ENCODE results near the gene FMN1. TPM values are rescaled to one million over a fixed set of nuclear protein-coding genes. Genes with fewer than 3 reads are reported as not detected.

The FMN1 gene
- total RNA-seq, 1 experiment from 2014 or later, result 4.5 TPM

DNA sequence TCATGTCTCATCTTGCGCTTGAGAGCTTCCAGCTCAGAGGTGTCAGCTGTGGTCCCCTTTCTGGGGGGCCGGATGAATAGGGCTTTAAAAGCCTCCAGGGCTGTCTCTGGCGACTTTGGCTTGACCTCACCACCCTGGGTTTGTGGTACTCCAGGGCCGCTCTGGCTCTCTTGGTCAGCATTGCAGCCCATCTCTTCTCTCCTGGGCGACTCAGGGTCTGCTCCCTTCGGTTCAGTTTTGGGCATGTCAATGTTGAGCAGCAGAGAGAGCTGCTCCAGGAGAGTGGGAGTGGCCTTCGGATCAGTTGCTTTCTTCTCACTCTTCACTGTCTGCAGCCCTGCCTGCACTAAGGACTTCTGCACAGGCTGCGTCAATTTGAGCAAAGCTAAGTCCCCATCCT is 127.9 kb downstream of the FMN1 start (continued):
- TF ChIP-seq, protein P1, sequence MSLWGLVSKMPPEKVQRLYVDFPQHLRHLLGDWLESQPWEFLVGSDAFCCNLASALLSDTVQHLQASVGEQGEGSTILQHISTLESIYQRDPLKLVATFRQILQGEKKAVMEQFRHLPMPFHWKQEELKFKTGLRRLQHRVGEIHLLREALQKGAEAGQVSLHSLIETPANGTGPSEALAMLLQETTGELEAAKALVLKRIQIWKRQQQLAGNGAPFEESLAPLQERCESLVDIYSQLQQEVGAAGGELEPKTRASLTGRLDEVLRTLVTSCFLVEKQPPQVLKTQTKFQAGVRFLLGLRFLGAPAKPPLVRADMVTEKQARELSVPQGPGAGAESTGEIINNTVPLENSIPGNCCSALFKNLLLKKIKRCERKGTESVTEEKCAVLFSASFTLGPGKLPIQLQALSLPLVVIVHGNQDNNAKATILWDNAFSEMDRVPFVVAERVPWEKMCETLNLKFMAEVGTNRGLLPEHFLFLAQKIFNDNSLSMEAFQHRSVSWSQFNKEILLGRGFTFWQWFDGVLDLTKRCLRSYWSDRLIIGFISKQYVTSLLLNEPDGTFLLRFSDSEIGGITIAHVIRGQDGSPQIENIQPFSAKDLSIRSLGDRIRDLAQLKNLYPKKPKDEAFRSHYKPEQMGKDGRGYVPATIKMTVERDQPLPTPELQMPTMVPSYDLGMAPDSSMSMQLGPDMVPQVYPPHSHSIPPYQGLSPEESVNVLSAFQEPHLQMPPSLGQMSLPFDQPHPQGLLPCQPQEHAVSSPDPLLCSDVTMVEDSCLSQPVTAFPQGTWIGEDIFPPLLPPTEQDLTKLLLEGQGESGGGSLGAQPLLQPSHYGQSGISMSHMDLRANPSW (CRISPR knock-in tag; conservative IDR thresholded peaks at IDR 0.05; ENCODE audit: low read depth), result no peak
- no peak for TF ChIP-seq CREM (CRISPR knock-in tag; IDR thresholded peaks at IDR 0.05)
- TF ChIP-seq, protein P2, sequence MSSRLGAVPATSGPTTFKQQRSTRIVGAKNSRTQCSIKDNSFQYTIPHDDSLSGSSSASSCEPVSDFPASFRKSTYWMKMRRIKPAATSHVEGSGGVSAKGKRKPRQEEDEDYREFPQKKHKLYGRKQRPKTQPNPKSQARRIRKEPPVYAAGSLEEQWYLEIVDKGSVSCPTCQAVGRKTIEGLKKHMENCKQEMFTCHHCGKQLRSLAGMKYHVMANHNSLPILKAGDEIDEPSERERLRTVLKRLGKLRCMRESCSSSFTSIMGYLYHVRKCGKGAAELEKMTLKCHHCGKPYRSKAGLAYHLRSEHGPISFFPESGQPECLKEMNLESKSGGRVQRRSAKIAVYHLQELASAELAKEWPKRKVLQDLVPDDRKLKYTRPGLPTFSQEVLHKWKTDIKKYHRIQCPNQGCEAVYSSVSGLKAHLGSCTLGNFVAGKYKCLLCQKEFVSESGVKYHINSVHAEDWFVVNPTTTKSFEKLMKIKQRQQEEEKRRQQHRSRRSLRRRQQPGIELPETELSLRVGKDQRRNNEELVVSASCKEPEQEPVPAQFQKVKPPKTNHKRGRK (CRISPR knock-in tag; IDR thresholded peaks at IDR 0.05; ENCODE audit: borderline replicate concordance), result no peak

DNA sequence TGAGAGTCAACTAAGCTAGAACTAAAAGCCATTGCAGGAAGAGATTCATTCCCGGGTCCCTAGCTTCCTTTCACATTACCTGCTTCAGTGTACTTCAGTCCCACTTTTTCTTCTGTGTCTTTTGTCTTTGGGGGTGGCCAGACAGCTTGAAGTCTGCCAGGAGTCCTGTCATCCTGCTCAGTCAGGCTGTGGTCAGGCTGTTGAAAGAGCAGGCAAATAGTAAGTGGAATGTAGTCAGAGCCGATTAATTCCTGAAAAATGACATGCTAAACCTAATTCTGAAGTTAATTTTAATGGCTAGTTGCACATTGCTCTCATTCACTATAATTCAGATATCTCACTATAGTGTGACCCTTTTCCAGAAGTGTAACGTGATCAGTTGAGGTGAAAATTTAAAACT is 129.6 kb downstream of the FMN1 start:
- ChIA-PET CTCF (interaction anchor here (0.8 to 1.3 kb wide), 2 partner anchors 67 to 129 kb away, joined by 3 to 4 read pairs; no protein-coding TSS in a partner anchor), POLR2A (no interaction called here)
- H3K4me3 Mint-ChIP-seq, result no peak overlapping the region
- H3K36me3 Mint-ChIP-seq, result 0 out of 2 replicates have a peak, but pooled peaks cover 3% of the 10 kb centered on the region
- ATAC-seq (no peak), DNase-seq (ENCODE audit: low spot score) (no peak)
- no peak overlapping the region for H3K27ac Mint-ChIP-seq
- H3K4me1 Mint-ChIP-seq, result peaks cover 50% of the 10 kb centered on the region
- TF ChIP-seq ZNF317 (CRISPR knock-in tag; IDR thresholded peaks at IDR 0.05; ENCODE audit: borderline replicate concordance, low read depth) (no peak), NFATC4 (CRISPR knock-in tag; IDR thresholded peaks at IDR 0.05) (no peak), SOX15 (CRISPR knock-in tag; IDR thresholded peaks at IDR 0.05) (no peak)
- TF ChIP-seq, protein P3, sequence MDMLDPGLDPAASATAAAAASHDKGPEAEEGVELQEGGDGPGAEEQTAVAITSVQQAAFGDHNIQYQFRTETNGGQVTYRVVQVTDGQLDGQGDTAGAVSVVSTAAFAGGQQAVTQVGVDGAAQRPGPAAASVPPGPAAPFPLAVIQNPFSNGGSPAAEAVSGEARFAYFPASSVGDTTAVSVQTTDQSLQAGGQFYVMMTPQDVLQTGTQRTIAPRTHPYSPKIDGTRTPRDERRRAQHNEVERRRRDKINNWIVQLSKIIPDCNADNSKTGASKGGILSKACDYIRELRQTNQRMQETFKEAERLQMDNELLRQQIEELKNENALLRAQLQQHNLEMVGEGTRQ (CRISPR knock-in tag; IDR thresholded peaks at IDR 0.05), result no peak
- TF ChIP-seq, protein P4, sequence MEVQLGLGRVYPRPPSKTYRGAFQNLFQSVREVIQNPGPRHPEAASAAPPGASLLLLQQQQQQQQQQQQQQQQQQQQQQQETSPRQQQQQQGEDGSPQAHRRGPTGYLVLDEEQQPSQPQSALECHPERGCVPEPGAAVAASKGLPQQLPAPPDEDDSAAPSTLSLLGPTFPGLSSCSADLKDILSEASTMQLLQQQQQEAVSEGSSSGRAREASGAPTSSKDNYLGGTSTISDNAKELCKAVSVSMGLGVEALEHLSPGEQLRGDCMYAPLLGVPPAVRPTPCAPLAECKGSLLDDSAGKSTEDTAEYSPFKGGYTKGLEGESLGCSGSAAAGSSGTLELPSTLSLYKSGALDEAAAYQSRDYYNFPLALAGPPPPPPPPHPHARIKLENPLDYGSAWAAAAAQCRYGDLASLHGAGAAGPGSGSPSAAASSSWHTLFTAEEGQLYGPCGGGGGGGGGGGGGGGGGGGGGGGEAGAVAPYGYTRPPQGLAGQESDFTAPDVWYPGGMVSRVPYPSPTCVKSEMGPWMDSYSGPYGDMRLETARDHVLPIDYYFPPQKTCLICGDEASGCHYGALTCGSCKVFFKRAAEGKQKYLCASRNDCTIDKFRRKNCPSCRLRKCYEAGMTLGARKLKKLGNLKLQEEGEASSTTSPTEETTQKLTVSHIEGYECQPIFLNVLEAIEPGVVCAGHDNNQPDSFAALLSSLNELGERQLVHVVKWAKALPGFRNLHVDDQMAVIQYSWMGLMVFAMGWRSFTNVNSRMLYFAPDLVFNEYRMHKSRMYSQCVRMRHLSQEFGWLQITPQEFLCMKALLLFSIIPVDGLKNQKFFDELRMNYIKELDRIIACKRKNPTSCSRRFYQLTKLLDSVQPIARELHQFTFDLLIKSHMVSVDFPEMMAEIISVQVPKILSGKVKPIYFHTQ (CRISPR knock-in tag; IDR thresholded peaks at IDR 0.05), result no peak
- H3K27me3 Mint-ChIP-seq (ENCODE audit: low read depth), result no peaks in the 10 kb centered on the region
- H3K9me3 Mint-ChIP-seq, result no peaks in the 10 kb centered on the region

DNA sequence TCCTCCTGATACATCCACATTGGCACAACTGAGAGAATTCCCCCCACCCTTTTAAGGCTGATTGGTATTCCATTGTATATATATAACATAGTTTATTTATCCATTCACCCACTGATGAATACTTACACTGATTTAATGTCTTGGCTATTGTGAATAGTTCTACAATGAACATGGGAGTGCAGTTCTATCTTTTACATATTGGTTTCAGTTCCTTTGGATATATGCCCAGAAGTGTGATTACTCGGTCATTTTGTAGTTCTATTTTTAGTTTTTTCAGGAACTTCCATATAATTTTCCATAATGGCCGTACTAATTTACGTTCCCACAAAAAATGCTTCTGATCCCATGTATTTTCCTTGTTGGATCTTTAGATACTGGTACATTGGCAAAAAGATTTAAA is 135.3 kb downstream of the FMN1 start:
- DNase-seq (ENCODE audit: low spot score) (no peak), ATAC-seq (no peak)
- H3K9me3 Mint-ChIP-seq, result no peaks in the 10 kb centered on the region
- ChIA-PET POLR2A (no interaction called here), CTCF (no interaction called here)
- 0 out of 2 replicates have a peak, but pooled peaks cover 3% of the 10 kb centered on the region for H3K36me3 Mint-ChIP-seq
- H3K27ac Mint-ChIP-seq, result no peak overlapping the region
- H3K4me3 Mint-ChIP-seq, result no peak overlapping the region
- H3K4me1 Mint-ChIP-seq, result peaks cover 3% of the 10 kb centered on the region; the same call in 1 of the 2 replicates
- H3K27me3 Mint-ChIP-seq (ENCODE audit: low read depth), result no peaks in the 10 kb centered on the region
- TF ChIP-seq MXD4 (CRISPR knock-in tag; IDR thresholded peaks at IDR 0.05; ENCODE audit: borderline replicate concordance), result no peak
- TF ChIP-seq, protein P5, sequence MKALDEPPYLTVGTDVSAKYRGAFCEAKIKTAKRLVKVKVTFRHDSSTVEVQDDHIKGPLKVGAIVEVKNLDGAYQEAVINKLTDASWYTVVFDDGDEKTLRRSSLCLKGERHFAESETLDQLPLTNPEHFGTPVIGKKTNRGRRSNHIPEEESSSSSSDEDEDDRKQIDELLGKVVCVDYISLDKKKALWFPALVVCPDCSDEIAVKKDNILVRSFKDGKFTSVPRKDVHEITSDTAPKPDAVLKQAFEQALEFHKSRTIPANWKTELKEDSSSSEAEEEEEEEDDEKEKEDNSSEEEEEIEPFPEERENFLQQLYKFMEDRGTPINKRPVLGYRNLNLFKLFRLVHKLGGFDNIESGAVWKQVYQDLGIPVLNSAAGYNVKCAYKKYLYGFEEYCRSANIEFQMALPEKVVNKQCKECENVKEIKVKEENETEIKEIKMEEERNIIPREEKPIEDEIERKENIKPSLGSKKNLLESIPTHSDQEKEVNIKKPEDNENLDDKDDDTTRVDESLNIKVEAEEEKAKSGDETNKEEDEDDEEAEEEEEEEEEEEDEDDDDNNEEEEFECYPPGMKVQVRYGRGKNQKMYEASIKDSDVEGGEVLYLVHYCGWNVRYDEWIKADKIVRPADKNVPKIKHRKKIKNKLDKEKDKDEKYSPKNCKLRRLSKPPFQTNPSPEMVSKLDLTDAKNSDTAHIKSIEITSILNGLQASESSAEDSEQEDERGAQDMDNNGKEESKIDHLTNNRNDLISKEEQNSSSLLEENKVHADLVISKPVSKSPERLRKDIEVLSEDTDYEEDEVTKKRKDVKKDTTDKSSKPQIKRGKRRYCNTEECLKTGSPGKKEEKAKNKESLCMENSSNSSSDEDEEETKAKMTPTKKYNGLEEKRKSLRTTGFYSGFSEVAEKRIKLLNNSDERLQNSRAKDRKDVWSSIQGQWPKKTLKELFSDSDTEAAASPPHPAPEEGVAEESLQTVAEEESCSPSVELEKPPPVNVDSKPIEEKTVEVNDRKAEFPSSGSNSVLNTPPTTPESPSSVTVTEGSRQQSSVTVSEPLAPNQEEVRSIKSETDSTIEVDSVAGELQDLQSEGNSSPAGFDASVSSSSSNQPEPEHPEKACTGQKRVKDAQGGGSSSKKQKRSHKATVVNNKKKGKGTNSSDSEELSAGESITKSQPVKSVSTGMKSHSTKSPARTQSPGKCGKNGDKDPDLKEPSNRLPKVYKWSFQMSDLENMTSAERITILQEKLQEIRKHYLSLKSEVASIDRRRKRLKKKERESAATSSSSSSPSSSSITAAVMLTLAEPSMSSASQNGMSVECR (CRISPR knock-in tag; IDR thresholded peaks at IDR 0.05; ENCODE audit: borderline replicate concordance), result no peak
- TF ChIP-seq, protein P6, sequence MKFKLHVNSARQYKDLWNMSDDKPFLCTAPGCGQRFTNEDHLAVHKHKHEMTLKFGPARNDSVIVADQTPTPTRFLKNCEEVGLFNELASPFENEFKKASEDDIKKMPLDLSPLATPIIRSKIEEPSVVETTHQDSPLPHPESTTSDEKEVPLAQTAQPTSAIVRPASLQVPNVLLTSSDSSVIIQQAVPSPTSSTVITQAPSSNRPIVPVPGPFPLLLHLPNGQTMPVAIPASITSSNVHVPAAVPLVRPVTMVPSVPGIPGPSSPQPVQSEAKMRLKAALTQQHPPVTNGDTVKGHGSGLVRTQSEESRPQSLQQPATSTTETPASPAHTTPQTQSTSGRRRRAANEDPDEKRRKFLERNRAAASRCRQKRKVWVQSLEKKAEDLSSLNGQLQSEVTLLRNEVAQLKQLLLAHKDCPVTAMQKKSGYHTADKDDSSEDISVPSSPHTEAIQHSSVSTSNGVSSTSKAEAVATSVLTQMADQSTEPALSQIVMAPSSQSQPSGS (CRISPR knock-in tag; IDR thresholded peaks at IDR 0.05; ENCODE audit: borderline replicate concordance, low read depth), result no peak
- no peak for TF ChIP-seq ESRRA (CRISPR knock-in tag; IDR thresholded peaks at IDR 0.05; ENCODE audit: borderline replicate concordance)
- TF ChIP-seq, protein P7, sequence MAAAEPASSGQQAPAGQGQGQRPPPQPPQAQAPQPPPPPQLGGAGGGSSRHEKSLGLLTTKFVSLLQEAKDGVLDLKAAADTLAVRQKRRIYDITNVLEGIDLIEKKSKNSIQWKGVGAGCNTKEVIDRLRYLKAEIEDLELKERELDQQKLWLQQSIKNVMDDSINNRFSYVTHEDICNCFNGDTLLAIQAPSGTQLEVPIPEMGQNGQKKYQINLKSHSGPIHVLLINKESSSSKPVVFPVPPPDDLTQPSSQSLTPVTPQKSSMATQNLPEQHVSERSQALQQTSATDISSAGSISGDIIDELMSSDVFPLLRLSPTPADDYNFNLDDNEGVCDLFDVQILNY (CRISPR knock-in tag; IDR thresholded peaks at IDR 0.05), result no peak
- TF ChIP-seq JUN (CRISPR knock-in tag; IDR thresholded peaks at IDR 0.05), result no peak
- TF ChIP-seq, protein P8, sequence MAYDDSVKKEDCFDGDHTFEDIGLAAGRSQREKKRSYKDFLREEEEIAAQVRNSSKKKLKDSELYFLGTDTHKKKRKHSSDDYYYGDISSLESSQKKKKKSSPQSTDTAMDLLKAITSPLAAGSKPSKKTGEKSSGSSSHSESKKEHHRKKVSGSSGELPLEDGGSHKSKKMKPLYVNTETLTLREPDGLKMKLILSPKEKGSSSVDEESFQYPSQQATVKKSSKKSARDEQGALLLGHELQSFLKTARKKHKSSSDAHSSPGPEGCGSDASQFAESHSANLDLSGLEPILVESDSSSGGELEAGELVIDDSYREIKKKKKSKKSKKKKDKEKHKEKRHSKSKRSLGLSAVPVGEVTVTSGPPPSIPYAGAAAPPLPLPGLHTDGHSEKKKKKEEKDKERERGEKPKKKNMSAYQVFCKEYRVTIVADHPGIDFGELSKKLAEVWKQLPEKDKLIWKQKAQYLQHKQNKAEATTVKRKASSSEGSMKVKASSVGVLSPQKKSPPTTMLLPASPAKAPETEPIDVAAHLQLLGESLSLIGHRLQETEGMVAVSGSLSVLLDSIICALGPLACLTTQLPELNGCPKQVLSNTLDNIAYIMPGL (CRISPR knock-in tag; IDR thresholded peaks at IDR 0.05), result no peak
